GM18517 (cell line): ENCODE data around the gene BIRC7.
"Not testable (repeated sequence)": the region's sequence is repeated elsewhere in the genome, so short reads cannot be mapped to it uniquely, and the experiment has no call there.

Experiments
- ATAC-seq: cut with Tn5 transposase; IDR thresholded peaks from one replicate; pipeline ENCODE4 v1.9.1; 2021; ENCODE audit warnings: mild to moderate bottlenecking, moderate library complexity; ENCODE audit not compliant: unreplicated experiment

Gene BIRC7

DNA sequence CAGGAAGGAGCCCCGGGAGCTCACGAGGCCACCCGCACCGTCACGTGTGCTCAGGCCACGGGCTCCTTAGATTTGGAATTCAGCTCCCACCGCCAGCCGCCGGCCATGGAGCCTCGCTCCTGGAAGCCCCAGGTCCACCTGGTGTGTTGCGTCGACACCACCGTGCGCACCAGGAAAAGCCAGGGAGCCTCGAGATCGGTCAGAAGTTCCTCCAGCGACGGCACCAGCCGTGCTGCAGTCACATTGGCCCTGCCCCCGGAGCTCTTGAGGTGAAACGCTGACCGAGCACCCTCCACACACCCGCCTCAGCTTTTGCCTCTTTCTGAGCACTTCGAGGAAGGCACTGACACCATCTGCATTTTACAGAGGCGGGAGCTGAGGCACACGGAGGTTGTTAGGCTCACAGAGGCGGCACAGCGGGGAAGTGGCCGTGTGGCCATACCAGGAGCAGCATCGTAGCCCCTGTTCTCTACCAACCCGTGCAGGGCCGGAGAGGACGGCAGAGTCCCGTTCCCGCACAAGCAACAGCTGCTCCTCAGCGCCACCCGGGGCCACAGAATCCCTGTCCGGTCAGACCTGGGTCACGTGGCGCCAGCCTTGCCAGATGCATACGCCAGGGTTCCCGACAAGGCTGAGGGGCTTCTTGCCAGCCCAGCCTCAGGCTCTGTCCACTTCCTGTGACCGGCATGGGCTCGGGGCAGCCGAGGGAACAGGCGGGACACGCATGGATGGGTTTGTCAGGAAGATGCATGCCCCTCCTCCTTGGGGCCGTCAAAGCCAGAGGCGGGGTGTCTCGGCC is 11.0 kb downstream of the BIRC7 start:
- no peak for ATAC-seq

DNA sequence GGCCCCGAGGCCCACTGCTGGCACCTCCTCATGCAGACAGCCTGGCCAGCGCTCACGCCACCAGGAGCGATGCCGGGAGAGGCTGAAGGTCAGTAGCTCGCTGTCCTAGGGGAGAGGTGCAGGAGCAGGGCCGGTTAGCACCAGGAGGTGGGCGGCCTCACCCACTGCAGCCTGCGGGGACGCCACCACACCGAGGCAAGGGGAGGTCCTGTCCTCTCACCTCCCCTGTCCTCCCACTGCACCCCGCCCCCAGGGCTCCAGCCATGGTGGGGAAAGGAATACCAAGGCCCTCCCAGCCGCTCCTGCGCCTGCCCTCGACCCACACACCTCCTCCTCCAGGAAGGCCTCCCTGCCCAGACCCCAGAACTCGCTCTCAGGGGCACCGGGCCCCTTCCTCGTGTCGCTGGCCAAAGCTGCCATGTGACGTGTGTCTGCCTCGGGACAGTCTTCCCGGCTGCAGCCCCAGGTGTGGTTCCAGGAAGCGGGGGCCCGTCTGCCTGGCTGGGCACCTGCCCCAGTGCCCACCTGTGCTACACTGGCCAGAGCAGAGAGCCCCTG is 12.0 kb downstream of the BIRC7 start:
- no peak for ATAC-seq

DNA sequence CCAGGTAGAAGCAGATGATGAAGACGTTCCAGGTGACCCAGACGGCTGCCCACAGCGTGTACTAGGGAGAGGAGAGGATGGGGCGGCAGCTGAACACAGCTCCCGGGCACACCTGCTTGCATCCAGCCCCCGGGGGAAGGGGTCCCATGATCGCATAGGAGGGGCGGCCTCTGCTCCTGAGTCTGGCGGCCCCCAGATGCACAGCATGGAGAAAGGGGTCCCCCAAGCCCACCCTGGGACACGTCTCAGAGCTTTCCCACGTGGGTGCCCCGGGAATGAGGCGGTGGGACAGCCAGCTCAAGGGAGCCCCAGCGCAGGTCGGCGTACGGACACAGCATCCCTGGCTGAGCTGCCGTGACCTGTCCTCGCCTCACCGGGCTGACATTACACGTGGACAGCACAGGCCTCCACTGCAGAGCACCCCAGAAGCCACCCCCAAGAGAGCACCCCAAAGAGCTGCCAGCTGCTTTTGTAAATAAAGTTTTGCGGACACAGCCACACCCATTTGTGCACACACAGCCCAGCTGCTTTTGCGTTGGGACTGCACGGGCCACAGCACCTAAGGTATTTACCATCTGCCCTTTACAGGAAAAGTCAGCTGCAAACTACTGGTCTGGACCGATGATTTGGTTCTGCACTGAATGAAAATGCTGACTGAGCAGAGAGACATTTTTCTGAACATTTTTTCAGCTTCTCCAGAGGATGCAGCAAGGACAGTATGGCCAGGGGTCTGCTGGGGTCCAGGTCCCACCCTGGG is 13.3 kb downstream of the BIRC7 start:
- ATAC-seq: no peak

DNA sequence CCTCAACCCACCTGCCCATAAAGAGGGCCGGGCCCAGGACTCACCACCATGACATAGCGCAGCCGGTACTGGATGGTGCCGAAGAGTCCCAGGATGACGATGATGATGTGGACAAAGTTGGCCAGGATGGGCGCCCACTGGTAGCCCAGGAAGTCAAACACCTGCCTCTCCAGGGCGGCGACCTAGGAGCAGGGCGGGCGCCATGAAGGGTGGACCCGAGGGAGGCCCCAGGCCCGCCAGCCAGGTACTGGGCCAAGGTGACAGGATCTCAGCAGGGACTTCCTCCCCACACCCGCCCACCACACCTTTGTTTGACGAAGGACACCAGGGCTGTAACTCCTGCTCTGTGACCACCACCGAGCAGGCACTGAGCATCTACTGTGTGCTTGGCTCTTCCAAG is 14.2 kb downstream of the BIRC7 start:
- ATAC-seq: no peak

DNA sequence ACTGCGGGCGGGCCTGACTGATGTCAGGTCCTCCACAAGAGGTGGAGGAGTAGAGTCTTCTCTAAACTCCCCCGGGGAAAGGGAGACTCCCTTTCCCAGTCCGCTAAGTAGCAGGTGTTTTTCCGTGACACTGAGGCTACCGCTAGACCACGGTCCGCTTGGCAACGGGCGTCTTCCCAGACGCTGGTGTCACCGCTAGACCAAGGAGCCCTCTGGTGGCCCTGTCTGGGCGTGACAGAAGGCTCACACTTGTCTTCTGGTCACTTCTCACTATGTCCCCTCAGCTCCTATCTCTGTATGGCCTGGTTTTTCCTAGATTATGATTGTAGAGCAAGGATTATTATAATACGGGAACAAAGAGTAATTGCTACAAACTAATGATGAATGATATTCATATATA is 15.6 kb downstream of the BIRC7 start:
- ATAC-seq: not testable (repeated sequence)

DNA sequence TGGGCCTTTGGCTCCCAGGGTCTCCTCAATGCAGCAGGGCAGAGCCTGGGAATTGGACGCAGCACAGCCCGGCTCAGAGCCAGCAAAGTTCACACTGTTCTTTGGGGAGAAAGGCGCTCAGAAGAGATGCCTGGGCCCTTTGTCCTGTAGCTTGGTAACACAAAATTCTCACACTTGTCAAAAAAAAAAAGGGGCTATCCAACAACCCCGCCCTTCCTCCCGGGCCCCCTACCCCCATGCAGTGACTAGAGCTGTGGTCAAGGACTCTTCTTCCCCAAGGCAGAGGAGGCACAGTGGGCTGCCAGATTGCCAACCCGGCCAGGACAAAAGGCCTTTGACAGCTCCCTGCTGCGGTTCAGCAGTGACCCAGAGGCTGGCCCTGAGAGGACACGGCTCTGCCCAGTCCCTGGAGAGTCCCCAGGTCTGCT is 16.6 kb downstream of the BIRC7 start:
- no peak for ATAC-seq

DNA sequence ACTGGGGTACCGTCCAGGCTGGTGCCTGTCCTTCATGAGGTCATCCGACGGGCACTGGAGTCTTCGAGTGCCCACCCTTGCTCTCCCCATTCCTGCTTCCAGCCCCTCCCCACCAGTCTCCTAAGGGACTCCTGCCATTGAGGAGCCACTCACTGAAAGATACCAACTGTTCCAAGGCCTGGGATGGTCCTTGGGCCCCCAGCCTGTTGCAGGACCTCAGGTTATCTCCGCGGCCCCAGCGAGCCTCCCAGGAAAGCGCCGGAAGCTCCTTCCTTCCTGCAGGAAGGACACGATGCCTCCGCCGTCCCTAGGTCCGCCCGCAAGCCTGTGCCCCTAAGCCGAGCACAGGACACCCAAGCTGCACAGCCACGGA is 17.3 kb downstream of the BIRC7 start:
- no peak for ATAC-seq

DNA sequence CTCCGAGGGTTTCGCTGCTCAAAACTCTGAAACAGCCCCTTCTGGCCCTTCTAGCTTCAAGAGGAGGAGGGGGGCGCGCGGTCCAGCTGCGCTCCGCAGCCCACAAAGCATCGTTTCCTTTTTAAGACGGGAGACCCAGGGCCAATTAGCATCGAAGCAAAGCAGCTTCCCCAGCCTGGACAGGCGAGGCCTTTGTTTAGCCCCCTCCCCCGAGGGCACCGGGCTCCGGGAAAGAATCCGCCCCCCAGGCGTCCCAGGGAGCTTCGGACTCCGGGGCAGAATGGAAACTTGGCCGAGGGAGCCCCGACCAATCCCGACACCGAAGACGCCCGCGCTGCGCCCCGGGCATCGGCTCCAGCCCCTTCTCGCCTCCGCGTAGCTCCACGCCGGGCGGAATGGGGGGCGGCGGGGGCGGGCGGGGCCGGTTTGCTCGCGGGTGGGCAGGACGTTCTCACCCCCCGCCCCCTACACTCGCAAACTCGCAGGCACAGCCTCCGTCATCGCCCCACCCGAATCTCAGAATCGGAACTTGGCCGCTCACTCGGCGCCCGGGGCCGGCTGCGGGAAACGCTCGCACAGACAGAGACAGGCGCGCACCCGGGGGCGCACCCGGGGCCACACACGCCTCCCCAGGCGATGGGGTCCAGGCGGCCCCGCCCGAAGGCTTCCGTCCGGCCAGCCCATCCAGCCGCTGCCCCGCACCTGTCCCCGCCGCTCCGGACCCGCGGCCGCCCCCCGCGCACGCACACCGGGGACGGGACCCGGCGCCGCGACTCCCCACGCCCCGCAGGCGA is 17.9 kb downstream of the BIRC7 start:
- ATAC-seq: no peak

DNA sequence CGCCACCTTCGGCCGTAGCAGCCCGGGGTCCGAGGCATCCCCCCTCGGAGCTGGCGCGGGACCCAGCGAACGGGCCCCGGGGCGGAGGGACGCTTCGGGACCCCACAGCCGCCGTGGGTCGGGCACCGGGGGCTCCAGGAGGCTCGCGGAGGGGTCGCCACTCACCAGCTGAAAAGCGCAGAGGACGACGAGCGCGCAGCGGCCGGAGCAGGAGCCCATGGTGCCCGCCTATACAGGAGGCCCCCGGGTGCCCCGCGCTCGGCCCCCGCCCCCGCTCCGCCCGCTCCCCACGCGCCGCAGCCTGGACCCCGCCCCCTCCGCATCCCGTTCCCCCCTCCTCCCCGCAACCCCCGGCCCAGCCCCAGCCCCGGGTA is 18.5 kb downstream of the BIRC7 start, which contains the start of gene NKAIN4:
Gene NKAIN4, minus strand, starts transcription at position 232 of the 374 bp plus-strand sequence. Its CDS starts 13 bp downstream, at position 219.
- ATAC-seq: no peak

DNA sequence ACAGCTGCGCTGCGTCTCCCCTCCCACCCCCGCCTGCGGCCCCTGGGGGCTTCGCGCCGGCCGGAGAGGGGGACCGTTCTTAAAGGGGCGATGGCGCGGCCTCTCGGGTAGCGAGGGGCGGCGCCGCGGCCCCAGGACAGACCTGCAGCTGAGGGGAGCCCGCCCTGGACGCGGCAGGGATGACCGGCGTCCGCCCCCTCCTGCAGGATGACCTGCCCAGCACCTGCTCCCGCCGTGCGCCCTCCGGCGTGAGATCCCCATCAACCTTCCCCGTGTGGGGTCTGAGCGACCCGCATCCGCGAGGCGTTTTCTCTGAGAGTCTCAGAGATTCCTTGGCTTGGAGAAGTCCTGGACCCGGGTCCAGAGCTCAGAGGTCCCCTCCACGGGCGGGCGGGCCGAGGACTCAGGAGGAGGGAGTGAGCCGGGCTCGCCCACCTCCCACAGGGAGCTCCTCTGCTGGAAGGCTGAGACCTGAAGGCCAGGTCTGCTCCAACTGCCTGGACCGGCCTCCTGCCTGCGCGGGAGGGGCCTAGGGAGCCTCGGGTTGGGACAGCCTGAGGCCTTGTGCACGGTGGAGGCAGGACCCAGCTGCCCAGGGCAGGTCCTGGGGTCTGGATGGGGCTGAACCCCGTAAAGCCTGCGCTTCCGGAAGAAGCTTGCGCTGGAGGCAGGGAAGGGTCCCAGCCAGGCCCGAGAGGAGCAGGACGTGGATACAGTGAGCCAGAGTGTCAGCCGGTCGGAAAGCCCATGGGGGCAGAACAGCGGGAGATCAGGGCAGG is 19.1 kb downstream of the BIRC7 start:
- ATAC-seq: no peak

DNA sequence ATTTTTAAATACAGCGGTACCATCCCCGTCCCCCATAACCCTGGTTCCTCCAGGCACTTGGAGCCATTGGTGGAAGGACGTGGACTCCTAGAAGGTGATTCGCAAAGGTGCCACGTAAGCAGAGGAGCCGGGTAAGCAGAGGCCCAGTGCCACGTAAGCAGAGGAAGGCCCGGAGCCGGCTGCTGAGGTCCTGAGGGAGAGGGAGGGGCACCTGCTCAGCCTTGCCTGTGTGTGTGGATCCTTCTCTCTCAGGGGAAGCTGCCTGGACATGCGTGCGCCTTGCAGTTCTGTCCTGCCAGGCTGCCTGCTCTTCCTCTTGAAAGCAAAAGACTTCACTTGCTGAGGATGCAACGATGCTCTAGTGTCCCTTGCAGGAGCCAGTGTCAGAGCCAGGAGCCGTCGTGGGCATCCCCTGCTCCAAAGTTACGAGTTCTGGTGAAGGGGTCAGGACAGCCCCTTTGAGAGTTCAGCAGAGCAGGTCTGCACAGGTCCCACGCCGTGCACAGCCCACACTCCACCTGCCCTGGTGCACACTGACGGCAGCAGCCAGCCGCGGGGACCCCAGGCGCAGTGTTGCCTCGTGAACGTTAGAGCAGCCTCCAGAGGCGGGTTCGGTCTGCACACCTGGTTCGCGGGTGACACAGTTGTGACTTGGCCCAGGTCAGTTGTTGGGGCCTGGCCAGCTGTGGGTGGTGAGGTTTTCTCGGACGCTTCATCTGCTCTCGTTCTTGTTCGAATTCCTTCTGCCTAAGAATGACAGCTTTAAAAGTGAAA is 20.4 kb downstream of the BIRC7 start:
- ATAC-seq: no peak

DNA sequence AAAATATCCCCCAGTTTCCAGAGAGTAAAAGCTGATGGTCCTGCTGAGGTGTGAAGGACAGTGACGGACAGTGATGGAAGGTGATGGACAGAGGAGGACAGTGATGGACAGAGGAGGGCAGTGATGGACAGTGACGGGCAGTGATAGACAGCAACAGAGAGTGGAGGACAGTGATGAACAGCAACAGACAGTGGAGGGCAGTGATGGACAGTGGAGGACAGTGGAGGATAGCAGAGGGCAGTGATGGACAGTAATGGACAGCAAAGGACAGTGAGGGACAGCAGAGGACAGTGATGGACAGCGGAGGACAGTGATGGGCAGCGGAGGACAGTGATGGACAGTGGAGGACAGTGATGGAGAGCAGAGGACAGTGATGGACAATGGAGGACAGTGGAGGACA is 21.2 kb downstream of the BIRC7 start:
- no peak for ATAC-seq

DNA sequence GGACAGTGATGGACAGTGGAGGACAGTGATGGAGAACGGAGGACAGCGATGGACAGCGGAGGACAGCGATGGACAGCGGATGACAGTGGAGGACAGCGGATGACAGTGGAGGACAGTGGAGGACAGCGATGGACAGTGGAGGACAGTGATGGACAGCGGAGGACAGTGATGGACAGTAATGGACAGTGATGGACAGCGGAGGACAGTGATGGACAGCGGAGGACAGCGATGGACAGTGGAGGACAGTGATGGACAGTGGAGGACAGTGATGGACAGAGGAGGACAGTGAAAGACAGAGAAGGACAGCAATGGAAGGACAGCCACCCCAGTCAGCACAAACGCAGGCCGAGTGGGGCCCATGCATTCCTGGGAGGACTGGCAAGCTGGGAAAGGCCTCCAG is 21.9 kb downstream of the BIRC7 start:
- no peak for ATAC-seq

DNA sequence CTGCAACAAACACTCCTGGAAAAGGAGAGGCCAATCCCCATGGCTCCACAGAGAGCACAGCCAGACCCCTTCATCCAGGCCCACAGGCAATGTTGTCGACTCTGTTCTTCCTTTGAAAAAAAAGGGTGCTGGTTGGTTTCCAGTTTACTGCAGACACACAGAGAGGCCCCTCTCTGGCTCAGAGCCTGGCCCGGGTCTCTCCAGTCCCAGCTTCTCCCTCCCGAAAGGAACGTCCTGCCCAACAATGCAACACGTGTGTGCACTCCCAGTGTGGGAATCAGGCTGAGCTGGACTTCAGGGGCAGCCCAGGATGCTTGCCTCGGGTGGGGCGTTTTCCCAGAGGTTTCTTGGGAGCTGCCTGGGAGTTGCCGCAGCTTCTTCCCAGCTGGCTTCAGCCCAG is 23.1 kb downstream of the BIRC7 start:
- no peak for ATAC-seq

DNA sequence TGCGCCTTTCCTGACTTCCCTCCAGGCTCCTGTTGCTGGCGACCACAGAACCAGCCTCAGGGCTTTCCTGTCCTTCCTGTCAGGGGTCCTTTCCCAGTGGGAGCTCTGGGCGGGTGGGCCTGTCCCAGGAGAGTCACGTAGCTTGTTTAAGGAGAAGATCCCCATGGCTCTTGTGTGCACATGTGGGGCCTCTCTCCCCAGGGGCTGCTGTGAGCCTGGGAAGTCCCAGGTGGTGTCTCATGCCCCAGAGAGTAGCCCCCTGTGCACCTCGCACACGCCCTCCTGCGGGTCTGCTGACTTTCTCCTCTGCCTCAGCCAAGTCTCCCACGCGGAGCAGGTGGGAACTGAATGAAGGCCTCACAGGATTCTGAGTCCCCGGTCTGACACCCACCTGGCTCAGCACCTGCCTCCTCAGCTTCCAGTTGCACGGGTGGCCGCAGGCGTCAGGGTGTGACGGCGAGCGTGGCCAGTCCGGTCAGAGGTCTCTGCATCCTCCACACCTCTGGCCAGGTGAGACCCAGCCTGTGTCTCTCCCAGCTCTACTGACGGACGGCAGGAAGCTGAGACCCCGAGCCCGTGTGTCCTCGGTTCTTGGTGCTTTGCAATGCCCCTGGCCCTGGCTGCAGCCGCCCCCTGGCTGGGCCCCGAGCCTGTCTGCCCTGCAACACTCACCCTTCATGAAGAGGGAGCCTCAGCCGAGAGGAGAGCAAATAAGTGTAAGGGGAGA is 24.2 kb downstream of the BIRC7 start:
- no peak for ATAC-seq

DNA sequence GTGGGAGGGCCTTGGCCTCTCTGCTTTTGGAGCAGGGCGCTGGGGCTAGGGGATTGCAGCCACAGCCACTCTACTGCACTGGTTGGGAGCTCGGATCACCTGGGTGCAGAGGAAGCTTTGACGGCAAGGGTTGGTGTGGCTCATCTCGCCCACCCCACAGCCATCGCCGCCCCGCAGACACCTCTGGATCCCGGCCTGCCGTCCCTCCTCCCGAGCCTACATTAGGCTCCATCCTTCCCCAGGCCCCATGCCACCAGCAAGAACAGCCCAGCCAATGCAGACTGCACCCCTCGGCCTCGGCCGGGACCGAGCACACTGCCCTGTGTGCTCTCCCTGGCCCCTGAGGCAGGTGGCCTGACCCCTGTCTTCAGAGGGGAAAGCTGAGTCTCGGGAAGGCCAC is 24.8 kb downstream of the BIRC7 start:
- ATAC-seq: no peak

DNA sequence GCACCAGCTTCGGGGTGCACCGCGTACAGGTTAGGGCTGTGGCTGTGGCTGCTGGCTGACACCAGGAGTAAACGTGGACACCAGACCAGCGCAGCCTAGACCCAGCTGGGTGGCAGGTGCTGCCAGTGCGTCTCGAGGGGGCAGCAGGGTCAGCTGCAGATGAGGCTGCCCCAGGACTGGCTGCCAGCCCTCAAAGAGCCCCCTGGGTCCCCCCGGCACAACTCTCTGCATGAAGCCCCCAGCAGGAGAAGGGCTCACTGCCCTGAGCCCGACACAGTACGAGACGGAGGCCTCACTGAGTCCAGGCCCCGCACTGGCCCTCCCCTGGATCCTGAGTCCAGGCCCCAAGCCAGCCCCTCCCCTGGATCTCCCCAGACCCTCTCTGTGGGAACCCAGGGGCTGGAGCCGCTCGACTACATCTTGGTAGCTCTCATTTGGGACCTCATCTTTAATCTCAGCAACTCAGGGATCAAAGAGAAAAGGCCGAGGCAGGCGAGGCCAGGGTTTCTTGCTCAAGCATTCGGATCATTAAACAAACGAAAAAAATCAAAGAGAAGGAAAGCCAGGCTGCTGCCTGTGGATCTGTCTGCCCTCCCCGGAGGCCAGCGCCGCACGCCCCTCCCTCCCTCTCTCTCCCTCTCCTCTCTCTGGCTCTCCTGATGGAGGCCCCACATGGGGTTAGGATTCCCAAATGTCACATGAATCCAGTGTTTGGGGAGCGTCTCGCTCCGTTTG is 25.5 kb downstream of the BIRC7 start:
- no peak for ATAC-seq

DNA sequence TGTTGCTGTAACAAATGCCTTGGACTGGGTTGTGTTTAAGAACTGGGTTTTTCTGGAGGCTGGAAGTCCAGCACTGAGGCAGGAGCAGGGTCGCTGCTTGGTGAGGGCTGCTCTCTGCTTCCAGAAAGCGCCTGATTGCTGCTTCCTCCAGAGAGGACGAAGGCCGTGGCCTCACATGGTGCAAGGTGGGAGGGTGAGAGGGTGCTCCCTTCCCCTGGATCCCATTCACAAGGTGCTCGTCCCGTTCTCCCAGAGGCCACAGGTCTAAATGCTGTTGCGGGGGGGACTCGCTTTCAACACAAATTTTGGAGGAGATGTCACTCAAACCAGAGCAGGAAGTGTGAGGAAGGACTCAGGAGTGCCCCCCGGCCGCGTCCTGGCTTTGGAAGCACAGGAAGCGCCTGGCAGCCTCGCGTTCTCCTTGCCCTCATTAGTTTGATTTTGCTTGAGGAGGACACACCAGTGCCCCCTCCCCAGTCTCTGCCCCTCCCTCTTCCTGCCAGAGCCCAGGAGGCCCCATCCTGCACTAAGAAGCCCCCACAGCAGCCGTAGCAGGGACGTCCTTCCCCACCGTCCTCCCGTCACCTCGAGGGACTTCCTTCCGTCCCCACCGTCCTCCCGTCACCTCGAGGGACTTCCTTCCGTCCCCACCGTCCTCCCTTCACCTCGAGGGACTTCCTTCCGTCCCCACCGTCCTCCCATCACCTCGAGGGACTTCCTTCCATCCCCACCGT is 26.3 kb downstream of the BIRC7 start:
- no peak for ATAC-seq
